Hepatocyte (in vitro differentiated cells): ENCODE data around the gene THAP4.

Experiments
- EZH2 ChIP-seq: fragments of 200-600 bp; sonication (generic); IDR thresholded peaks from 2 replicates; pipeline ENCODE4 v1.6.1; 2016; ENCODE audit warnings: antibody characterized with exemption, mild to moderate bottlenecking, borderline replicate concordance
- TF ChIP-seq, protein P1 (sequence below): fragments of 200-600 bp; sonication (generic); IDR thresholded peaks from 2 replicates; pipeline ENCODE4 v1.5.1; 2016; ENCODE audit warnings: antibody characterized with exemption, mild to moderate bottlenecking; ENCODE audit not compliant: poor library complexity

DNA sequence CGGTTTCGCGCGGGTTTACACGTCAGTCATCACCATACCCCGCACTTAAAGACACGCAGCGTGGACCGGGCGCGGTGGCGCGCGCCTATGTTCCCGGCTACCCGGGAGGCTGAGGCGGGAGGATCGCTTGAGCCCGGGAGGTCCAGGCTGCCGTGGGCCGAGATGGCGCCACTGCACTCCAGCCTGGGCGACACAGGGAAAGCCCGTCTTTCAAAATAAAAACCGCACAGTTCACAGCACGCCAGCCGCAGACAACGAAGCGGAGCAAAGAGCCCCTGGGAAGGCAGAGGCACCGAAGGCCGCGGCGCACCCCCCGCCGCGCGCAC is 49.3 kb upstream of the THAP4 start:
- TF ChIP-seq, protein P1, sequence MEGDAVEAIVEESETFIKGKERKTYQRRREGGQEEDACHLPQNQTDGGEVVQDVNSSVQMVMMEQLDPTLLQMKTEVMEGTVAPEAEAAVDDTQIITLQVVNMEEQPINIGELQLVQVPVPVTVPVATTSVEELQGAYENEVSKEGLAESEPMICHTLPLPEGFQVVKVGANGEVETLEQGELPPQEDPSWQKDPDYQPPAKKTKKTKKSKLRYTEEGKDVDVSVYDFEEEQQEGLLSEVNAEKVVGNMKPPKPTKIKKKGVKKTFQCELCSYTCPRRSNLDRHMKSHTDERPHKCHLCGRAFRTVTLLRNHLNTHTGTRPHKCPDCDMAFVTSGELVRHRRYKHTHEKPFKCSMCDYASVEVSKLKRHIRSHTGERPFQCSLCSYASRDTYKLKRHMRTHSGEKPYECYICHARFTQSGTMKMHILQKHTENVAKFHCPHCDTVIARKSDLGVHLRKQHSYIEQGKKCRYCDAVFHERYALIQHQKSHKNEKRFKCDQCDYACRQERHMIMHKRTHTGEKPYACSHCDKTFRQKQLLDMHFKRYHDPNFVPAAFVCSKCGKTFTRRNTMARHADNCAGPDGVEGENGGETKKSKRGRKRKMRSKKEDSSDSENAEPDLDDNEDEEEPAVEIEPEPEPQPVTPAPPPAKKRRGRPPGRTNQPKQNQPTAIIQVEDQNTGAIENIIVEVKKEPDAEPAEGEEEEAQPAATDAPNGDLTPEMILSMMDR, result no peak
- no peak for TF ChIP-seq EZH2
